Upper lobe of left lung (tissue), 6 donors: ENCODE results near the gene CALR3. TPM values are rescaled to one million over a fixed set of nuclear protein-coding genes. Genes with fewer than 3 reads are reported as not detected.
"Not testable (repeated sequence)": the region's sequence is repeated elsewhere in the genome, so short reads cannot be mapped to it uniquely, and the experiment has no call there.

Experiments used
- ATAC-seq, 2 donors: fragments of 200-7000 bp; cut with Tn5 transposase; one replicate each; pipeline ENCODE4 v1.9.1; 2022; ENCODE audit warnings: mild to moderate bottlenecking in 2 of 2, moderate library complexity in 2 of 2; ENCODE audit not compliant: low FRiP score in 2 of 2
- DNase-seq, 2 donors: peaks; one replicate each; pipeline ENCODE4 v3.0.0-alpha.2; 2019 to 2020
- H3K27ac ChIP-seq, 4 donors: fragments of 200-600 bp; sonication (generic); one replicate each; pipeline ENCODE4 v1.5.1; 2016 to 2019
- H3K27me3 ChIP-seq, 4 donors: fragments of 200-600 bp; sonication (generic); one replicate each; pipeline ENCODE4 v1.5.1; 2017 to 2019
- H3K36me3 ChIP-seq, 4 donors: fragments of 200-600 bp; sonication (generic); one replicate each; pipeline ENCODE4 v1.5.1; 2016 to 2019
- H3K4me1 ChIP-seq, 4 donors: fragments of 200-600 bp; sonication (generic); one replicate each; pipeline ENCODE4 v1.5.1; 2018 to 2019
- H3K4me3 ChIP-seq, 4 donors: fragments of 200-600 bp; sonication (generic); one replicate each; pipeline ENCODE4 v1.5.1; 2017 to 2019; ENCODE audit warnings: mild to moderate bottlenecking in 2 of 4, moderate library complexity in 1 of 4
- H3K9me3 ChIP-seq, 4 donors: fragments of 200-600 bp; sonication (generic); one replicate each; pipeline ENCODE4 v1.5.1; 2018 to 2019
- CTCF ChIP-seq, 6 experiments: fragments of 450-650 bp in 4 of 6; fragments of 200-600 bp in 2 of 6; sonication (generic) in 2 of 6; IDR thresholded peaks; one replicate each; pipeline ENCODE4 v1.5.1; 2016 to 2019; ENCODE audit warnings: antibody characterized with exemption in 6 of 6
- EP300 ChIP-seq, 4 donors: sonication (generic); formaldehyde crosslinking; IDR thresholded peaks; one replicate each; pipeline ENCODE4 v1.5.1; 2017; ENCODE audit warnings: antibody characterized with exemption in 4 of 4, control low read depth in 2 of 4
- POLR2A ChIP-seq, 4 donors: fragments of 450-650 bp; IDR thresholded peaks; one replicate each; pipeline ENCODE4 v1.5.1; 2016 to 2017; ENCODE audit warnings: antibody characterized with exemption in 4 of 4, mild to moderate bottlenecking in 2 of 4
- POLR2AphosphoS5 ChIP-seq, 2 donors: sonication (generic); formaldehyde crosslinking; IDR thresholded peaks; one replicate each; pipeline ENCODE4 v1.5.1; 2017; ENCODE audit warnings: antibody characterized with exemption in 2 of 2
- WGBS, 2 donors: methylation state at CpG; one replicate each; pipeline ENCODE4 v1.1.5; 2017 to 2018; 5-methylcytosine and 5-hydroxymethylcytosine counted together
- total RNA-seq, 6 donors: library from RNA; depleted of rRNA in 4 of 6; stranded (reverse); fragments of >200 nt in 4 of 6; gene quantifications; one replicate each; pipeline versions ENCODE4 v1.1.0 to v1.2.1, GENCODE V29; 2016 to 2021
- donor health status: DM: no; HTN: no; CAD: no; lungs with moderate emphysema.
- donor health status: DM: no; HTN: yes; CAD: no; lungs with severe emphysema.

Gene CALR3
- total RNA-seq, 6 donors from 2014 or later: not detected

GRCh38 chr19:16467581-16467980 is 28.4 kb downstream of the CALR3 start:
- no peak for TF ChIP-seq EP300 (IDR thresholded peaks at IDR 0.05)
- TF ChIP-seq POLR2A (IDR thresholded peaks at IDR 0.05): no peak
- no peak for TF ChIP-seq POLR2AphosphoS5 (IDR thresholded peaks at IDR 0.05)
- no peak for TF ChIP-seq CTCF (IDR thresholded peaks at IDR 0.05)
- 77 to 78% methylated on average over 6 of the region's 6 CpGs for WGBS, 2 donors
- Histone ChIP-seq H3K4me1 (peaks cover 16 to 56% (median 29%) of the 10 kb centered on the region in 4 donors), H3K27ac (no peak overlapping the region), H3K36me3 (no peaks in the 10 kb centered on the region), H3K4me3 (no peak overlapping the region), H3K9me3 (no peaks in the 10 kb centered on the region), H3K27me3 (no peaks in the 10 kb centered on the region)
- ATAC-seq: no peak
- DNase-seq: no peak

DNA sequence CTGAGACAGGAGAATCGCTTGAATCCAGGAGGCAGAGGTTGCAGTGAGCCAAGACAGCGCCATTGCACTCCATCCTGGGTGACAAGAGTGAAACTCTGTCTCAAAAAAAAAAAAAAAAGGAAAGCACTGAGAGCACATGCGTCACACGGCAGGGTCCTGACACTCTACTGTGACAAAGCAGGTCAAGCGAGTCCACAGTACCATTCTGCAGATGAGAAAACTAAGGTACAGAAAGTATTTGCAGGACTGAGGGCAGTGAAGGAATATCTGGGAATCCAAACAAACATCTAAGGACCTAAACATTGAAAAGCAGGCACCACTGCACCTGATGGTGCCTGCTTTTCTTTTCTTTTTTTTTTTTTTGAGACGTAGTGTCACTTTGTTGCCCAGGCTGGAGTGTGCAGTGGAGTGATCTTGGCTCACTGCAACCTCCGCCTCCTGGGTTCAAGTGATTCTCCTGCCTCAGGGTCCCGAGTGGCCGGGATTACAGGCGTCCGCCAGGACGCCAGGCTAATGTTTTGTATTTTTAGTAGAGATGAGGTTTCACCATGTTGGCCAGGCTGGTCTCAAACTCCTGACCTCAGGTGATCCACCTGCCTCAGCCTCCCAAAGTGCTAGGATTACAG is 29.1 kb downstream of the CALR3 start:
- not testable (repeated sequence) for H3K9me3 ChIP-seq, H3K4me3 ChIP-seq, ATAC-seq, DNase-seq, H3K36me3 ChIP-seq, H3K27me3 ChIP-seq, H3K27ac ChIP-seq
- peaks cover 16 to 58% (median 27%) of the 10 kb centered on the region in 4 donors for H3K4me1 ChIP-seq
- WGBS, 2 donors: 70 to 78% methylated on average over 12 of the region's 12 CpGs

- H3K4me3 ChIP-seq: no peak overlapping the region
- peaks cover 7 to 51% (median 18%) of the 10 kb centered on the region in 4 donors for H3K4me1 ChIP-seq
- H3K36me3 ChIP-seq: no peaks in the 10 kb centered on the region
- no peaks in the 10 kb centered on the region for H3K9me3 ChIP-seq
- DNase-seq: no peak
- 89 to 99% methylated on average over 5 of the region's 5 CpGs for WGBS, 2 donors
- H3K27ac ChIP-seq: no peak overlapping the region
- ATAC-seq: no peak
- no peaks in the 10 kb centered on the region for H3K27me3 ChIP-seq
- no peak for TF ChIP-seq POLR2AphosphoS5 (IDR thresholded peaks at IDR 0.05)
- TF ChIP-seq POLR2A (IDR thresholded peaks at IDR 0.05): no peak
- no peak for TF ChIP-seq EP300 (IDR thresholded peaks at IDR 0.05)
- TF ChIP-seq CTCF (IDR thresholded peaks at IDR 0.05): no peak
Measured at GRCh38 chr19:16465239-16465638, 30.7 kb downstream of the CALR3 start.

DNA sequence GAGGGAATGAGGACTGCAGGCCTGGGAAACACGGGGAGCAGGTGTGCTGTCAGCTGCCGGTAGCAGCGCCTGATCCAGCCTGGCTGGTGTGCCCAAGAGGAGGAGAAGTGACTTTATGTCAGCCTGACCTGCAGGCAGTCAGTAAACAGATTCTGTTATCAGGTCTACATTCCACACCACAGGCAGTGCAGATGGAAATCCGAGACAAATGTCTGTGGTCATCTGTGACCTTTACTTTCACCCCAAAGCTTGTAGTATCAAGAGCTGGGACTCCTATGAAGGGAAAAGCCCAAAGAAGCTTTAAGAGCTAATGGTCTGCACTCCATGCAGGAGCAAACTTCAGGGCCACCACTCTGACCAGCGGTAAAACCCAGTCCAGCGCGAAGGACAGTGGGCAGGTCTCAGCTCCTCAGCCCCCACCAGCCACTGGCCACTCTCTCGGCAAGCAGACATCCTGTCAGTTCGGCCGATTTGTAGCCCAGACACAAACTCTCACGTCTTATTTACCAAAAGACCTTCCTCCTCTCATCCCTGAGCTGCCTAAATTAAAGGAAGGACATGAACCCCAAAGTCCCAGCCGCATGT is 31.9 kb downstream of the CALR3 start:
- 74 to 76% methylated on average over 12 of the region's 12 CpGs for WGBS, 2 donors
- no peaks in the 10 kb centered on the region for H3K36me3 ChIP-seq
- H3K4me1 ChIP-seq: peaks cover 0 to 46% (median 9%) of the 10 kb centered on the region in 4 donors
- no peaks in the 10 kb centered on the region for H3K27me3 ChIP-seq
- no peak for TF ChIP-seq POLR2AphosphoS5 (IDR thresholded peaks at IDR 0.05)
- no peak for TF ChIP-seq EP300 (IDR thresholded peaks at IDR 0.05)
- no peak for TF ChIP-seq POLR2A (IDR thresholded peaks at IDR 0.05)
- TF ChIP-seq CTCF (IDR thresholded peaks at IDR 0.05): no peak
- H3K27ac ChIP-seq: no peak overlapping the region
- no peak overlapping the region for H3K4me3 ChIP-seq
- DNase-seq (no peak), ATAC-seq (no peak)
- H3K9me3 ChIP-seq: no peaks in the 10 kb centered on the region

DNA sequence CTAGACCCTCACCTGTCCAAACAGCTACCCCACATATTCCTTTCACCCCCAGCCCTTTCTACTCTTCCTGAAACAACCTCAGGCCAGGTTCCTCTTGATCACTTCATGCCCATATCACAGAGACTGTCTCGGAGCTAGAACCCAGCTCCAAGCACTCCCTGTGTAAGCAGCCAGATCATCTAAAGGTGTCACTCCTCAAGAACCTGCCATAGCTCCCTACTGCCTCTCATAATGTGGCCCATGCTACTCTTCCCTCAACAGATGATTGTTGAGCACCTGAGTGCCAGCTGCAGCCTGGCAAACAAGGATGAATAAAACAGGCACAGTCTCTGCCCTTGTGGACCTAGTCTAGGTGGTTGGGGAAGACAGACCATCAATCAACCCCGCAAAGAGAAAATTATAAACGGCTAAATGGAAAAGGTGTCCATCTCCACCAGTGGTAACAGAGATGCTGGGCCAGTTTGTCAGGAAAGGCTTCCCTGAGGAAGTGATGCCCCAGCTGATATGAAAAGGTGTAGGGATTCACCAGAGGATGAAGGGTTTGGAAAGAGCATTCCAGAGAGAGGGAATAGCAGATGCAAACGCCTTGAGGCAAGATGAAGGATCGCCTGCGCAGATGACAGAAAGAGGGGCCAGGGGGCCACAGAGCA is 32.5 kb downstream of the CALR3 start:
- 87 to 89% methylated on average over 6 of the region's 6 CpGs for WGBS, 2 donors
- Histone ChIP-seq H3K4me3 (no peak overlapping the region), H3K27me3 (no peaks in the 10 kb centered on the region), H3K36me3 (no peaks in the 10 kb centered on the region), H3K9me3 (no peaks in the 10 kb centered on the region), H3K27ac (no peak overlapping the region), H3K4me1 (peaks cover under 1 to 46% (median 11%) of the 10 kb centered on the region in 4 donors)
- ATAC-seq: no peak
- TF ChIP-seq POLR2A (IDR thresholded peaks at IDR 0.05) (no peak), EP300 (IDR thresholded peaks at IDR 0.05) (no peak), POLR2AphosphoS5 (IDR thresholded peaks at IDR 0.05) (no peak), CTCF (IDR thresholded peaks at IDR 0.05) (no peak)
- no peak for DNase-seq
